AG09309 (cell line): Measurements from ENCODE around the gene ELF2.
"Not testable (repeated sequence)": the region's sequence is repeated elsewhere in the genome, so short reads cannot be mapped to it uniquely, and the experiment has no call there.

Experiments used
- DNase-seq: peaks from one replicate; pipeline ENCODE4 v3.0.0-alpha.2; 2010; ENCODE audit warnings: low read depth
- H3K4me3 ChIP-seq: 2 replicates; pipeline ENCODE4 v1.5.1; 2011; ENCODE audit warnings: mild to moderate bottlenecking, low read depth, low read length, moderate library complexity; ENCODE audit not compliant: control insufficient read depth
- CTCF ChIP-seq: IDR thresholded peaks from 2 replicates; pipeline ENCODE4 v1.5.1; 2011; ENCODE audit warnings: mild to moderate bottlenecking, low read depth, low read length, inconsistent platforms; ENCODE audit not compliant: insufficient read depth, control insufficient read depth; ENCODE audit errors: missing control alignments

Gene ELF2

DNA sequence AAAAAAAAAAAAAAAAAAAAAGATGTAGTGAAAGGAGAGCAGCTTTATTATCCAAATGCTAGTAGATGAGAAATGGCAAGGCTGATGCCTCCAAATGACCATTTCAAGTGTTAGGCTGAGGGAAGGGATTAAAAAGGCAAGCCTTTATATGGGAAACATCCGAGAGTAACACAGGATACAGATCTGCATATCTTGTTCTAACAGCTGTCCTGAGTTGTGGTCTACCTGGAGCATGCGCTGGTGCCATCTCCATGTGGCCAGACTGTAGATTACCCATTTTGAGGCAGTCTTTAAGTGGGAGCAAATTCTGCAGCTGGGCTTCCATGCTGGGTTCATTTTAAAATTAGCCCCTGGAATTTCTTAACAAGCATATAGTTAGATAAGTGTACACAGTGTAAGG is 26.0 kb upstream of the ELF2 start:
- no peak for TF ChIP-seq CTCF
- H3K4me3 ChIP-seq = no peak overlapping the region
- no peak for DNase-seq

DNA sequence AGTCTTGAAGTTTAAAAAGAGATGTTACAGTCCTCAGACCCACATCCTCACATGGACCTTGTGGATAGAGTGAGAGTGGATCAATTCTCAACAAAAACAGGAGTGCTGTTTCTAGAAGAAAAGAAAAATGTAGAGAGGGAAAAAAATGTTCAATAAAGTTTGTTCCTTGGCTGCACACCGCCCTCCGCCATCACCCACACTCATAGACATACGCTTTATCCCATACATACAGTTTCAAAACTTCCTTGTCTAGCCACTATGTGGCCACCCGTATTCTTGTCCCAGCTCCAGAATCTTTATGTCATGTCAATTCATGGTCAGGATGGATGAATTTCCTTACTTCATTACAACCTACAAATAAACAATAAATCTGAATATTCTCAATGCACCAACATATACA is 23.5 kb upstream of the ELF2 start:
- TF ChIP-seq CTCF = no peak
- H3K4me3 ChIP-seq = no peak overlapping the region
- no peak for DNase-seq

DNA sequence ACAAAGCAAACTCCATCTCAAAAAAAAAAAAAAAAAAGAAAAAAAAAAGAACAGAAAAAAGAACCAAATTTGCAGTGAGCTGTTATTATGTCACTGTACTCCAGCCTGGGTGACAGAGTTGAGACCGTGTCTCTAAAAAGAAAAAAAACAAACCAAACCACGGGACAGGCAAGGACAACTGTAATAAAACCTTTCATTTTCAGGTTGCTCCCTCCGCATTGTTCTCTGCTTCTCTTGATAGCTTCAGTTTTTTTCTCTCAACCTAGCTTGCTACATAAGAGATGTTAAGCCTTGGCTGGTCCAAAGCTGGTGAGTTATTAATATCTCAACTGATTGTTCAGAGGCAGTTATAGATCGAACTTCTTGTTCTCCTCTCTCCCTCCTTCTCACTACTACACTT is 23.1 kb upstream of the ELF2 start:
- no peak for TF ChIP-seq CTCF

GRCh38 chr4:139197214-139197613 is 20.2 kb upstream of the ELF2 start:
- DNase-seq, H3K4me3 ChIP-seq: not testable (repeated sequence)

More for the DNA sequence above, 23.1 kb upstream of the ELF2 start:
- H3K4me3 ChIP-seq = no peak overlapping the region
- DNase-seq = no peak

DNA sequence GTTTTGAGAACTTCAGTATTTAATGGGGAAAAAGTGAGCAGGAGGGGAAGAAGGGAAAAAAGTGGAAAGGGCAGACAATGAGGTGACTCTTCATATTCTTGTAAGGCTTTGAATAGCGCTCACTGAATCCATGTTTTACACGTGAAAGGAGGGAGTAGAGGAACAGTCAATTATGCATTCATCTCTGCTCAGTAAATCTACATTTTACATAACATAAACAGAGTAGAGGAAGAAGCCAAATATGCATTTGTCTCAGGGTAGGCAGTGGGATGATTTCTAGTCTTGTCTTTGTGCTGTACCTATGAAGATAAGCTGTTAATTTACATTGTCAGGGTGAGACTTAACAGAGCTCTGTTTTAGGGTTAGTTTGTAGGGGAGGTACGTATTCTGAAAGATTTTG is 19.4 kb upstream of the ELF2 start:
- no peak for TF ChIP-seq CTCF
- H3K4me3 ChIP-seq = no peak overlapping the region
- no peak for DNase-seq

DNA sequence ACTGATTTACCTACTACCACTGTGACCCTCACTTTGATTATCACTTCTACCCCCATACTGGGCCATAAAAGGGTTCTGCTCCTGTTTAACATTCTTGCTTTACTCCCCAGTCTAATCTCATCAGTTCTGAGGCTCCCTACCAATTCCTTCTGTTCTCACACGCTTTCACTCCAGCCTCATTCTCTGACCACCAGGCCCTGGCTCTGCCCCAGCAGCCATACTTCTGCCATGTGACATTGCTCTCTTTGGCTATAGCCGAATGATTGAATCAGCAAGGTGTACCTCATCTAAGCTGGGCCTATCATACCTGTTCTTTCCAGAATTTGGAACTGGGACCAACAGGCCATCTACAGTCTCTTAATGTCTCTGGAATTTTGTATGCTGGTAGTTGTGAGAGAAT is 14.4 kb upstream of the ELF2 start:
- no peak overlapping the region for H3K4me3 ChIP-seq
- no peak for TF ChIP-seq CTCF
- DNase-seq = no peak

DNA sequence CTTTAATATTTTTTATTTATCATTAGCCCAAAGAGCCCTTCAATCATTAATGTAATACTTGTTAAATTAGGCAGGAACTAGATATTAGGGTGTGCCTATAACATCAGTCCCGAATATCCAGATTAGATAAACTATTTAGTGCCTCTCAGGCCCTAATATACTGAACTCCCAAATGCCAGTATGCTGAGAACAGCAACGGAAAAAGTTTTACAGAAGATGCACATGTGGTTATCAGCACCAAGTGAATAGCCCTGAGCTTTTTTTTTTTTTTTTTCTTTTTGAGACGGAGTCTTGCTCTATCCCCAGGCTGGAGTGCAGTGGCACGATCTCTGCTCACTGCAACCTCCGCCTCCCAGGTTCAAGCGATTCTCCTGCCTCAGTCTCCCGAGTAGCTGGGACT is 13.0 kb upstream of the ELF2 start:
- no peak overlapping the region for H3K4me3 ChIP-seq
- no peak for DNase-seq
- no peak for TF ChIP-seq CTCF
